HepG2 (cell line): ENCODE measurements around the gene CD46. TPM values are rescaled to one million over a fixed set of nuclear protein-coding genes. Genes with fewer than 3 reads are reported as not detected.

ENCODE experiments used
- ATF7-NPFF ChIP-seq: sonication (generic); formaldehyde crosslinking; IDR thresholded peaks from 2 replicates; pipeline ENCODE4 v1.8.1; 2023; ENCODE audit warnings: mild to moderate bottlenecking, low read depth, missing genetic modification reagents, moderate library complexity
- BCL6 ChIP-seq: IDR thresholded peaks from 2 replicates; pipeline ENCODE4 v1.6.1; 2016; ENCODE audit warnings: missing genetic modification reagents, missing compliant biosample characterization
- BRD4 ChIP-seq: sonication (generic); formaldehyde crosslinking; IDR thresholded peaks from 2 replicates; pipeline ENCODE4 v1.4.0; 2020; ENCODE audit warnings: missing genetic modification reagents
- FOSL2 ChIP-seq: sonication (generic); formaldehyde crosslinking; IDR thresholded peaks from 2 replicates; pipeline ENCODE4 v1.4.0; 2020; ENCODE audit warnings: missing genetic modification reagents
- HINFP ChIP-seq: sonication (generic); formaldehyde crosslinking; IDR thresholded peaks from 2 replicates; pipeline ENCODE4 v1.4.0; 2020; ENCODE audit warnings: low read depth, mild to moderate bottlenecking, missing genetic modification reagents
- HNF1A ChIP-seq, 2 experiments: sonication (generic) in 1 of 2; formaldehyde crosslinking in 1 of 2; IDR thresholded peaks; 2 replicates each; pipeline versions ENCODE4 v1.4.0 to v1.6.1; 2016 to 2020; ENCODE audit warnings: borderline replicate concordance in 1 of 2, low read depth in 1 of 2, mild to moderate bottlenecking in 1 of 2, missing genetic modification reagents in 1 of 2
- IKZF5 ChIP-seq: IDR thresholded peaks from 2 replicates; pipeline ENCODE4 v1.6.1; 2018; ENCODE audit warnings: missing genetic modification reagents, mild to moderate bottlenecking, missing compliant biosample characterization
- JUN ChIP-seq: sonication (generic); formaldehyde crosslinking; IDR thresholded peaks from 2 replicates; pipeline ENCODE4 v1.4.0; 2020; ENCODE audit warnings: mild to moderate bottlenecking, missing genetic modification reagents
- MED1 ChIP-seq: sonication (generic); formaldehyde crosslinking; IDR thresholded peaks from 2 replicates; pipeline ENCODE4 v1.4.0; 2020; ENCODE audit warnings: missing genetic modification reagents
- MYC ChIP-seq: sonication (generic); formaldehyde crosslinking; IDR thresholded peaks from 2 replicates; pipeline ENCODE4 v1.9.0; 2021; ENCODE audit warnings: missing genetic modification reagents, borderline replicate concordance
- NAIF1 ChIP-seq: sonication (generic); formaldehyde crosslinking; IDR thresholded peaks from 2 replicates; pipeline ENCODE4 v1.5.0; 2020; ENCODE audit warnings: mild to moderate bottlenecking, missing genetic modification reagents, borderline replicate concordance
- NFE2L2 ChIP-seq: fragments of 150-350 bp; IDR thresholded peaks from 2 replicates; pipeline ENCODE4 v1.6.1; 2014; ENCODE audit warnings: low read length
- PHF21A ChIP-seq: sonication (generic); formaldehyde crosslinking; IDR thresholded peaks from 2 replicates; pipeline ENCODE4 v1.5.0; 2020; ENCODE audit warnings: mild to moderate bottlenecking, missing genetic modification reagents
- RNF219 ChIP-seq: sonication (generic); formaldehyde crosslinking; IDR thresholded peaks from 2 replicates; pipeline ENCODE4 v1.5.0; 2020; ENCODE audit warnings: mild to moderate bottlenecking, missing genetic modification reagents
- ZFAT ChIP-seq: sonication (generic); formaldehyde crosslinking; conservative IDR thresholded peaks from 2 replicates; pipeline ENCODE4 v1.8.1; 2023; ENCODE audit warnings: missing genetic modification reagents, inconsistent platforms
- ZFY ChIP-seq: sonication (generic); formaldehyde crosslinking; IDR thresholded peaks from 2 replicates; pipeline ENCODE4 v1.4.0; 2020; ENCODE audit warnings: missing genetic modification reagents
- ZNF296 ChIP-seq: sonication (generic); formaldehyde crosslinking; conservative IDR thresholded peaks from 2 replicates; pipeline ENCODE4 v1.5.0; 2020; ENCODE audit warnings: mild to moderate bottlenecking, missing genetic modification reagents
- ZNF34 ChIP-seq: sonication (generic); formaldehyde crosslinking; IDR thresholded peaks from 2 replicates; pipeline ENCODE4 v1.4.0; 2020; ENCODE audit warnings: mild to moderate bottlenecking, missing genetic modification reagents, borderline replicate concordance
- ZNF44 ChIP-seq: sonication (generic); formaldehyde crosslinking; IDR thresholded peaks from 2 replicates; pipeline ENCODE4 v1.5.1; 2020; ENCODE audit warnings: mild to moderate bottlenecking, missing genetic modification reagents
- ZZZ3 ChIP-seq: sonication (generic); formaldehyde crosslinking; IDR thresholded peaks from 2 replicates; pipeline ENCODE4 v1.4.0; 2020; ENCODE audit warnings: missing genetic modification reagents, mild to moderate bottlenecking, borderline replicate concordance
- polyA plus RNA-seq, 8 experiments: library from polyadenylated mRNA; depleted of rRNA in 3 of 8; stranded (reverse) in 7 of 8; unstranded in 1 of 8; fragments of >200 nt; fragmentation: Illumina TruSeq in 4 of 8; extraction: Trizol in 4 of 8; gene quantifications; 2 replicates each; pipeline versions ENCODE4 v1.2.1 to v1.2.3, GENCODE V29; 2011 to 2016; ENCODE audit warnings: low read depth in 4 of 8, missing spikeins in 1 of 8, mixed read lengths in 1 of 8; ENCODE audit not compliant: insufficient read depth in 1 of 8
- total RNA-seq, 5 experiments: library from RNA; depleted of rRNA; stranded (reverse); fragments of >200 nt; fragmentation: Illumina TruSeq; extraction: Trizol; gene quantifications; 2 replicates each; pipeline ENCODE4 v1.2.3, GENCODE V29; 2016; ENCODE audit warnings: low read depth in 1 of 5

Gene CD46
- total and polyA plus RNA-seq, 2 of the 13 experiments (the other 11 are each of a cell fraction or from before 2014, with no cell fraction given), result 130 to 277 TPM

- peak; percentile 80 for TF ChIP-seq HINFP (CRISPR knock-in tag)
- TF ChIP-seq ATF7-NPFF (CRISPR knock-in tag), result peak; percentile 29
- no peak for TF ChIP-seq NFE2L2
- TF ChIP-seq ZFY (CRISPR knock-in tag), result peak; percentile 84
- TF ChIP-seq MED1 (CRISPR knock-in tag), result peak; percentile 63; the same call in 1 of the 2 replicates
- TF ChIP-seq IKZF5 (CRISPR knock-in tag), result peak; percentile 28; the same call in 1 of the 2 replicates
- TF ChIP-seq RNF219, result peak; percentile 83
- 0 out of 2 replicates have a peak, but pooled peaks have one; percentile 29 for TF ChIP-seq ZNF44 (CRISPR knock-in tag)
- 0 out of 2 replicates have a peak, but pooled peaks have one; percentile 57 for TF ChIP-seq ZZZ3 (CRISPR knock-in tag)
- 0 out of 2 replicates have a peak, but pooled peaks have one; percentile 79 for TF ChIP-seq ZNF34
- 0 out of 2 replicates have a peak, but pooled peaks have one; percentile 73 for TF ChIP-seq ZFAT (CRISPR knock-in tag)
- TF ChIP-seq MYC (CRISPR knock-in tag), result peak; percentile 95
- peak; percentile 40 for TF ChIP-seq BRD4 (CRISPR knock-in tag)
- TF ChIP-seq ZNF296, result 0 out of 2 replicates have a peak, but pooled peaks have one; percentile 24
- TF ChIP-seq JUN, result 0 out of 2 replicates have a peak, but pooled peaks have one; percentile 44
- TF ChIP-seq HNF1A (IDR thresholded peaks at IDR 0.05; ENCODE audit: low read depth), result no peak
- peak; percentile 32; the same call in 1 of the 2 replicates for TF ChIP-seq HNF1A (CRISPR knock-in tag; IDR thresholded peaks at IDR 0.05; ENCODE audit: borderline replicate concordance)
- TF ChIP-seq BCL6 (CRISPR knock-in tag), result 0 out of 2 replicates have a peak, but pooled peaks have one; percentile 18
- peak; percentile 80; the same call in 1 of the 2 replicates for TF ChIP-seq NAIF1 (CRISPR knock-in tag)
- TF ChIP-seq FOSL2 (CRISPR knock-in tag), result peak; percentile 43; the same call in 1 of the 2 replicates
- TF ChIP-seq PHF21A (CRISPR knock-in tag), result peak; percentile 67
Measured at GRCh38 chr1:207752456-207752998, 673 bp downstream of the CD46 start (continued).
